Measurements from ENCODE around the gene PWP1.

PWP1 gene

GRCh38 chr12:107735763-107736162 is 50.2 kb downstream of the PWP1 start:
- no peak for DNase-seq (ENCODE audit: low spot score)

- no peak for DNase-seq (ENCODE audit: low spot score)
Observed at GRCh38 chr12:107736914-107737313, 51.3 kb downstream of the PWP1 start.

GRCh38 chr12:107748472-107748871 is 62.9 kb downstream of the PWP1 start:
- peak; percentile 18 for DNase-seq (ENCODE audit: low spot score)

GRCh38 chr12:107749083-107749482 is 63.5 kb downstream of the PWP1 start:
- no peak for DNase-seq (ENCODE audit: low spot score)

GRCh38 chr12:107759410-107759809 is 73.8 kb downstream of the PWP1 start:
- peak; percentile 81 for DNase-seq (ENCODE audit: low spot score)

GRCh38 chr12:107760207-107760808 is 74.7 kb downstream of the PWP1 start:
- DNase-seq (ENCODE audit: low spot score) = peak; percentile 11

GRCh38 chr12:107760809-107761501 is 75.4 kb downstream of the PWP1 start, which contains the start of gene PRDM4:
Gene PRDM4, minus strand, starts transcription at chr12:107761137. Its CDS starts 622 bp downstream, at chr12:107760515.
- peak; percentile 94 for DNase-seq (ENCODE audit: low spot score)

GRCh38 chr12:107761502-107761904 is 75.9 kb downstream of the PWP1 start:
- no peak for DNase-seq (ENCODE audit: low spot score)
